ENCODE measurements around the gene B3GALT4. TPM values are rescaled to one million over a fixed set of nuclear protein-coding genes. Genes with fewer than 3 reads are reported as not detected.
A peak's percentile ranks its signal among the peaks of the same experiment; 100 is the strongest.

The B3GALT4 gene
- total and polyA plus RNA-seq, 2 experiments from 2014 or later = 11.0 to 15.5 TPM

GRCh38 chr6:33277663-33278391, 904 bp downstream of the B3GALT4 start:
- Histone ChIP-seq H3K4me1 (ENCODE audit: low read depth) (peaks cover 7% of the 10 kb centered on the region), H3K27ac (peak overlapping the region; percentile 42), H3K27me3 (no peaks in the 10 kb centered on the region), H3K36me3 (peaks cover 27% of the 10 kb centered on the region), H3K9me3 (ENCODE audit: low read depth) (no peaks in the 10 kb centered on the region), H3K4me3 (peak overlapping the region; percentile 51)
- no peak for DNase-seq (ENCODE audit: low read depth in 1 of 2, low spot score in 1 of 2)
- TF ChIP-seq CTCF (IDR thresholded peaks at IDR 0.05; ENCODE audit: low read depth, low read length) = no peak

GRCh38 chr6:33278392-33278741, 1.4 kb downstream of the B3GALT4 start:
- no peak for TF ChIP-seq CTCF (IDR thresholded peaks at IDR 0.05; ENCODE audit: low read depth, low read length)
- no peaks in the 10 kb centered on the region for H3K9me3 ChIP-seq (ENCODE audit: low read depth)
- no peak for DNase-seq (ENCODE audit: low read depth in 1 of 2, low spot score in 1 of 2)
- H3K36me3 ChIP-seq = peaks cover 27% of the 10 kb centered on the region
- H3K27me3 ChIP-seq = no peaks in the 10 kb centered on the region
- H3K4me3 ChIP-seq = no peak overlapping the region
- no peak overlapping the region for H3K27ac ChIP-seq
- peaks cover 2% of the 10 kb centered on the region for H3K4me1 ChIP-seq (ENCODE audit: low read depth)

- H3K27me3 ChIP-seq = no peaks in the 10 kb centered on the region
- no peak for TF ChIP-seq CTCF (IDR thresholded peaks at IDR 0.05; ENCODE audit: low read depth, low read length)
- no peak for DNase-seq (ENCODE audit: low read depth in 1 of 2, low spot score in 1 of 2)
- H3K4me1 ChIP-seq (ENCODE audit: low read depth) = no peaks in the 10 kb centered on the region
- no peak overlapping the region for H3K27ac ChIP-seq
- H3K4me3 ChIP-seq = no peak overlapping the region
- H3K36me3 ChIP-seq = peaks cover 25% of the 10 kb centered on the region
- no peaks in the 10 kb centered on the region for H3K9me3 ChIP-seq (ENCODE audit: low read depth)
These were observed 1.9 kb downstream of the B3GALT4 start for GRCh38 chr6:33278810-33279209.

GRCh38 chr6:33279257-33279695, 2.4 kb downstream of the B3GALT4 start:
- no peaks in the 10 kb centered on the region for H3K27me3 ChIP-seq
- TF ChIP-seq CTCF (IDR thresholded peaks at IDR 0.05; ENCODE audit: low read depth, low read length) = no peak
- DNase-seq (ENCODE audit: low read depth in 1 of 2, low spot score in 1 of 2) = no peak
- H3K9me3 ChIP-seq (ENCODE audit: low read depth) = no peaks in the 10 kb centered on the region
- no peaks in the 10 kb centered on the region for H3K4me1 ChIP-seq (ENCODE audit: low read depth)
- peaks cover 20% of the 10 kb centered on the region for H3K36me3 ChIP-seq
- no peak overlapping the region for H3K4me3 ChIP-seq
- H3K27ac ChIP-seq = no peak overlapping the region

- TF ChIP-seq CTCF (IDR thresholded peaks at IDR 0.05; ENCODE audit: low read depth, low read length) = peak; percentile 58
- Histone ChIP-seq H3K9me3 (ENCODE audit: low read depth) (no peaks in the 10 kb centered on the region), H3K4me3 (no peak overlapping the region), H3K36me3 (peaks cover 19% of the 10 kb centered on the region), H3K27ac (peak overlapping the region; percentile 50), H3K27me3 (no peaks in the 10 kb centered on the region), H3K4me1 (ENCODE audit: low read depth) (no peaks in the 10 kb centered on the region)
- DNase-seq (ENCODE audit: low read depth in 1 of 2, low spot score in 1 of 2) = peak; percentile 54 to 69
These were observed 3.1 kb downstream of the B3GALT4 start for GRCh38 chr6:33279971-33280511.

Data from cardiac muscle cell (in vitro differentiated cells and primary cell).